Measurements from ENCODE around the gene SLC6A20. TPM values are rescaled to one million over a fixed set of nuclear protein-coding genes. Genes with fewer than 3 reads are reported as not detected.
"Not testable (repeated sequence)": the region's sequence is repeated elsewhere in the genome, so short reads cannot be mapped to it uniquely, and the experiment has no call there.

The SLC6A20 gene
- total RNA-seq, 1 donor from 2014 or later, result 0.75 TPM

DNA sequence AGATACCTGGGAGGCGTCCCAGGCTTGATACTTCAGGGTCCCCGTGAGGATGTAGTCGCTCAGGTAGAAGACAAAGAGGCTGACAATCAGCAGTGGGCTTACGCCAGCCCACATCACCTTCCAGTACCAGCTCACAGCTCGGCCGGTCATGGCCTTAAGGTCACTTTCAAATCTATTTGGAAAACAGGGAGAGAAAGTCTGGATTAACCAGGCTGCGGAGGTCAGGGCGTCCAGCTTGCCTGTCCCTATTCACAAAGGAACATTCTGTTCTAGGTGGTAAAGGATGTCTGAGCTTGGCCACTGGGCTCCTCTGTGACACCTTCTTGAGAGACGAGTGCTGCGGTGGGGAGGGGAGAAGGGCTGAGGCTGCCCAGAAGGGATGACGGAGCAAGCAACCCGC, 36.5 kb downstream of the SLC6A20 start:
- DNase-seq (ENCODE audit: low read depth), result no peak
- TF ChIP-seq, protein P1, sequence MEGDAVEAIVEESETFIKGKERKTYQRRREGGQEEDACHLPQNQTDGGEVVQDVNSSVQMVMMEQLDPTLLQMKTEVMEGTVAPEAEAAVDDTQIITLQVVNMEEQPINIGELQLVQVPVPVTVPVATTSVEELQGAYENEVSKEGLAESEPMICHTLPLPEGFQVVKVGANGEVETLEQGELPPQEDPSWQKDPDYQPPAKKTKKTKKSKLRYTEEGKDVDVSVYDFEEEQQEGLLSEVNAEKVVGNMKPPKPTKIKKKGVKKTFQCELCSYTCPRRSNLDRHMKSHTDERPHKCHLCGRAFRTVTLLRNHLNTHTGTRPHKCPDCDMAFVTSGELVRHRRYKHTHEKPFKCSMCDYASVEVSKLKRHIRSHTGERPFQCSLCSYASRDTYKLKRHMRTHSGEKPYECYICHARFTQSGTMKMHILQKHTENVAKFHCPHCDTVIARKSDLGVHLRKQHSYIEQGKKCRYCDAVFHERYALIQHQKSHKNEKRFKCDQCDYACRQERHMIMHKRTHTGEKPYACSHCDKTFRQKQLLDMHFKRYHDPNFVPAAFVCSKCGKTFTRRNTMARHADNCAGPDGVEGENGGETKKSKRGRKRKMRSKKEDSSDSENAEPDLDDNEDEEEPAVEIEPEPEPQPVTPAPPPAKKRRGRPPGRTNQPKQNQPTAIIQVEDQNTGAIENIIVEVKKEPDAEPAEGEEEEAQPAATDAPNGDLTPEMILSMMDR (IDR thresholded peaks at IDR 0.05; ENCODE audit: insufficient read depth, low read length, poor library complexity, severe bottlenecking), result no peak
- no peaks in the 10 kb centered on the region for H3K27me3 ChIP-seq (ENCODE audit: control insufficient read depth, insufficient read depth, low read length)
- H3K4me3 ChIP-seq (ENCODE audit: low read depth, low read length), result no peak overlapping the region
- no peaks in the 10 kb centered on the region for H3K36me3 ChIP-seq (ENCODE audit: control insufficient read depth, insufficient read depth, low read length)

DNA sequence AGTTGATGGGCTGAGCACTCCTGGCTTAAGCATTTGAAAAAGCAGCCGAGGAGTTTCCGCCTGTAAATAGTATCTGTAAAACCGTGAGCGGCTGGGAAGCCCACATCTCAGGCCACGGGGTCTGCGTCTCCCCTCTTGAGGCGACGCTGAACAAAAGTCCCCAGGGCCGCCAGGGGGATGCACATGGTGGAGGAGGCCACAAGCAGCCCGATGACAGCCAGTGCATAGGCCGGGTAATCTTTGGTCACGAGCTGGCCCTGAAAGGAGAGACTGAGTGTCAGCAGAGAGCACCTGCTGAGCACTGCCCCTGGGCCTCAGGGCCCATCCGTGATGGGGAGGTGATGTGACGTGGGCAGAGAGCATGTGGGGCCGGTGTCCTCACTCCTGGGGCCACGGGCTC, 37.5 kb downstream of the SLC6A20 start:
- Histone ChIP-seq H3K27me3 (ENCODE audit: control insufficient read depth, insufficient read depth, low read length) (no peaks in the 10 kb centered on the region), H3K4me3 (ENCODE audit: low read depth, low read length) (no peak overlapping the region), H3K36me3 (ENCODE audit: control insufficient read depth, insufficient read depth, low read length) (no peaks in the 10 kb centered on the region)
- TF ChIP-seq, protein P1 (IDR thresholded peaks at IDR 0.05; ENCODE audit: insufficient read depth, low read length, poor library complexity, severe bottlenecking), result no peak
- DNase-seq (ENCODE audit: low read depth), result no peak

DNA sequence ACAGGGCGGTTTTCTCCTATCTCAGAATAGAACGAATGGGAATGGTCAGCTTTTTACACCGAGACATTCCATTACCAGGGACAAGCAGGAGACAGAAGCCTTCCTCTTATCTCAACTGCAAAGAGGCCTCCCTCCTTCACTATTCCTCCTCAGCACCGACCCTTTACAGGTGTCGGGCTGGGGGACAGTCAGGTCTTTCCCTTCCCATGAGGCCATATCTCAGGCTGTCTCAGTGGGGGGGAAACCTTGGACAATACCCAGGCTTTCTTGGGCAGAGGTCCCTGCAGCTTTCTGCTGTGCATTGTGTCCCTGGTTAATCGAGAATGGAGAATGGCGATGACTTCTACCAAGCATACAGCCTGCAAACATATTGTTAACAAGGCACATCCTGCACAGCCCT, 39.2 kb downstream of the SLC6A20 start:
- not testable (repeated sequence) for DNase-seq (ENCODE audit: low read depth); H3K36me3 ChIP-seq (ENCODE audit: control insufficient read depth, insufficient read depth, low read length); H3K27me3 ChIP-seq (ENCODE audit: control insufficient read depth, insufficient read depth, low read length); H3K4me3 ChIP-seq (ENCODE audit: low read depth, low read length)

DNA sequence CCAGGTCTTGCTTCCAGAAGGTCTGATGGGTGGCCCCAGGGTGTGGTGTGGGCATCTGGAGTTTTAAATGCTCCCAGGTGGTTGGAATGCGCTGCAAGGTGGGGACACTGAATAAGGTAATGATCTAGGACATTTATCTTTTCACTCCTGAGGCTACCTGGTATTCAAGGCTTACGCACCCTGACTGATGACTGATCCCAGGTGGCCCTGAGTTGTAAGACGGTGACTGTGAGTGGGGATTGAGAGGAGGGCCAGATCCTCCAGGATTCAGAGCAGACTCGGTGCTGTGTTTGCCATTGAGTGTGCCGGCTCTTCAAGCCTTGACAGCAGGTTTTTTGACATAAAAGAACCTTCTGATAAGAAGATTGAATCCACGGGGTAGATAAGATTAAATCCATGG, 40.3 kb downstream of the SLC6A20 start:
- Histone ChIP-seq H3K4me3 (ENCODE audit: low read depth, low read length) (no peak overlapping the region), H3K36me3 (ENCODE audit: control insufficient read depth, insufficient read depth, low read length) (no peaks in the 10 kb centered on the region), H3K27me3 (ENCODE audit: control insufficient read depth, insufficient read depth, low read length) (no peaks in the 10 kb centered on the region)
- TF ChIP-seq, protein P1 (IDR thresholded peaks at IDR 0.05; ENCODE audit: insufficient read depth, low read length, poor library complexity, severe bottlenecking), result no peak
- DNase-seq (ENCODE audit: low read depth), result no peak

DNA sequence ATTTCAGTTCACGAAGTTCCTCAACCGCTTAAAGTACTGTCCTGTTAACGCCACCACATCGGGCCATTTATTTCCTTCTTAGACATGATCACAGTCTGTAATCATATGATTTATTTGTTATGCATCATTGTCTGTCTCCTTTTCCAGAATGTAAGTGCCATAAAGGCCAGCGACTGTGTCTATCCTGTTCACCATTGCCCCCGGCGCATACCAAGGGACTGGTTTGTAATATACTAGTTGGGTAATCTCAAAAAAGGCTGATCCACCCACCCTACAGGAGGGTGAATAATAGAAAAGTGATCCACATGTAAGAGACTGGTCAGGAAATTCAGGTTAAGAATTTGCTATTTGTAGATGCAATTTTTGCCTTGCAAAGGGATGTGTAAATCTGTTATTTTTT, 41.9 kb downstream of the SLC6A20 start:
- TF ChIP-seq, protein P1 (IDR thresholded peaks at IDR 0.05; ENCODE audit: insufficient read depth, low read length, poor library complexity, severe bottlenecking), result no peak
- DNase-seq (ENCODE audit: low read depth), result no peak
- no peaks in the 10 kb centered on the region for H3K27me3 ChIP-seq (ENCODE audit: control insufficient read depth, insufficient read depth, low read length)
- H3K36me3 ChIP-seq (ENCODE audit: control insufficient read depth, insufficient read depth, low read length), result no peaks in the 10 kb centered on the region
- H3K4me3 ChIP-seq (ENCODE audit: low read depth, low read length), result no peak overlapping the region

DNA sequence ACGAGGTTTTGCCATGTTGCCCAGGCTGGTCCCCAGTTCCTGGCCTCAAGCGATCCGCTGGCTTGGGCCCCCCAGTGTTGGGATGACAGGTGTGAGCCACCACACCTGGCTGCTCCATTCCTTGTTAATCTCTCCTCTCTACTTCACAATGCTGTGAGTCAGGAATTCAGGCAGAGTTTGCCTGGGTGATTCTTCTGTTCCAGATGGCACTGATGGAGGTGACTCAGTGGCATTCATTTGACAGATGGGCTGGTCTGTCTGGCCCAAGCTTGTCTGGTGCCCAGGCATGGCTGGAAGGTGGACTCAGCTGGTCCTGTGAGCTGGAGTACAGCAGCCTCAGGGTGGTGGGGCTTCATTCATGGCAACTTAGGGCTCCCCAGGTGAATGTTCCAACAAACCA, 43.2 kb downstream of the SLC6A20 start:
- Histone ChIP-seq H3K36me3 (ENCODE audit: control insufficient read depth, insufficient read depth, low read length) (no peaks in the 10 kb centered on the region), H3K27me3 (ENCODE audit: control insufficient read depth, insufficient read depth, low read length) (no peaks in the 10 kb centered on the region), H3K4me3 (ENCODE audit: low read depth, low read length) (no peak overlapping the region)
- DNase-seq (ENCODE audit: low read depth), result no peak
- TF ChIP-seq, protein P1 (IDR thresholded peaks at IDR 0.05; ENCODE audit: insufficient read depth, low read length, poor library complexity, severe bottlenecking), result no peak
